Calu3 (cell line): ENCODE data around the gene KIRREL3. TPM values are rescaled to one million over a fixed set of nuclear protein-coding genes. Genes with fewer than 3 reads are reported as not detected.

Experiments used
- BruUV-seq: library from RNA; stranded (reverse); fragments of 400-500 nt; replicated peaks from 2 replicates; lab custom pipeline; 2021; lab: Mats Ljungman, UMichigan
- CTCF ChIA-PET: fragments of 300-600 bp; sonication (Branson Sonifier 250); formaldehyde crosslinking; loops from one replicate; lab custom pipeline; 2022; ENCODE audit warnings: antibody characterized with exemption; lab: Charles Lee
- DNase-seq: peaks from one replicate; pipeline ENCODE4 v3.0.0; 2022
- H3K27ac Mint-ChIP-seq: one replicate; pipeline ENCODE4 v1.8.0; 2022; ENCODE audit warnings: mixed read lengths; ENCODE audit not compliant: unreplicated experiment
- H3K27me3 Mint-ChIP-seq: one replicate; pipeline ENCODE4 v1.8.0; 2022; ENCODE audit warnings: mixed read lengths; ENCODE audit not compliant: unreplicated experiment
- H3K36me3 Mint-ChIP-seq: one replicate; pipeline ENCODE4 v1.8.0; 2022; ENCODE audit warnings: mild to moderate bottlenecking, moderate library complexity, mixed read lengths; ENCODE audit not compliant: insufficient read depth, unreplicated experiment
- H3K4me1 Mint-ChIP-seq: one replicate; pipeline ENCODE4 v1.8.0; 2022; ENCODE audit warnings: mild to moderate bottlenecking, low read depth, mixed read lengths; ENCODE audit not compliant: unreplicated experiment
- H3K4me3 Mint-ChIP-seq: one replicate; pipeline ENCODE4 v1.8.0; 2022; ENCODE audit warnings: mild to moderate bottlenecking, low read depth, moderate library complexity, mixed read lengths; ENCODE audit not compliant: unreplicated experiment
- H3K9me3 Mint-ChIP-seq: one replicate; pipeline ENCODE4 v1.8.0; 2022; ENCODE audit warnings: low read depth, mixed read lengths; ENCODE audit not compliant: unreplicated experiment
- CTCF ChIP-seq: fragments of 200-600 bp; IDR thresholded peaks from one replicate; pipeline ENCODE4 v1.8.0; 2022; ENCODE audit warnings: antibody characterized with exemption; ENCODE audit not compliant: unreplicated experiment
- intact Hi-C: fragments of 100-400 bp; cut with micrococcal nuclease; formaldehyde crosslinking; loops from one replicate; pipeline ENCODE4 v1.10.0; 2022; ENCODE audit not compliant: unreplicated experiment
- total RNA-seq: library from RNA; stranded (reverse); gene quantifications from 2 replicates; pipeline ENCODE4 v1.2.3, GENCODE V29; 2022

Gene KIRREL3
- total RNA-seq, 1 experiment from 2014 or later = 0.26 TPM

GRCh38 chr11:126575849-126576248 is 424.7 kb downstream of the KIRREL3 start:
- CTCF ChIA-PET = no interaction called here
- Mint-ChIP-seq H3K27ac (no peak overlapping the region), H3K9me3 (no peaks in the 10 kb centered on the region), H3K4me1 (no peaks in the 10 kb centered on the region), H3K27me3 (peaks cover 75% of the 10 kb centered on the region), H3K4me3 (no peak overlapping the region), H3K36me3 (no peaks in the 10 kb centered on the region)
- TF ChIP-seq CTCF = no peak
- no TSS peak for BruUV-seq
- DNase-seq = no peak
- intact Hi-C loops = no loop called here

- peaks cover 78% of the 10 kb centered on the region for H3K27me3 Mint-ChIP-seq
- H3K4me3 Mint-ChIP-seq = no peak overlapping the region
- DNase-seq = no peak
Observed at GRCh38 chr11:126573325-126573978, 427.1 kb downstream of the KIRREL3 start.

GRCh38 chr11:126570489-126570888 is 430.1 kb downstream of the KIRREL3 start:
- Mint-ChIP-seq H3K9me3 (no peaks in the 10 kb centered on the region), H3K27ac (no peak overlapping the region), H3K4me3 (no peak overlapping the region), H3K36me3 (no peaks in the 10 kb centered on the region), H3K4me1 (no peaks in the 10 kb centered on the region), H3K27me3 (peaks cover 80% of the 10 kb centered on the region)
- no TSS peak for BruUV-seq
- CTCF ChIA-PET = no interaction called here
- no peak for TF ChIP-seq CTCF
- DNase-seq = no peak
- intact Hi-C loops = no loop called here

More at GRCh38 chr11:126573325-126573978, 427.1 kb downstream of the KIRREL3 start:
- CTCF ChIA-PET = no interaction called here
- Mint-ChIP-seq H3K9me3 (no peaks in the 10 kb centered on the region), H3K4me1 (no peaks in the 10 kb centered on the region), H3K36me3 (no peaks in the 10 kb centered on the region), H3K27ac (no peak overlapping the region)
- BruUV-seq = no TSS peak
- TF ChIP-seq CTCF = no peak
- intact Hi-C loops = no loop called here

- no peaks in the 10 kb centered on the region for H3K4me1 Mint-ChIP-seq
- H3K27me3 Mint-ChIP-seq = peaks cover 82% of the 10 kb centered on the region
- BruUV-seq = no TSS peak
- no peaks in the 10 kb centered on the region for H3K9me3 Mint-ChIP-seq
- no peaks in the 10 kb centered on the region for H3K36me3 Mint-ChIP-seq
- intact Hi-C loops = no loop called here
- TF ChIP-seq CTCF = no peak
- H3K27ac Mint-ChIP-seq = no peak overlapping the region
- H3K4me3 Mint-ChIP-seq = no peak overlapping the region
- no peak for DNase-seq
- CTCF ChIA-PET = no interaction called here
Observed at GRCh38 chr11:126567419-126567818, 433.2 kb downstream of the KIRREL3 start.
